DND-41 (cell line): ENCODE measurements around the gene MRPL9.
A peak's percentile ranks its signal among the peaks of the same experiment; 100 is the strongest.

Experiments
- ATAC-seq: fragments of 200-7000 bp; cut with Tn5 transposase; 3 replicates; pipeline ENCODE4 v1.9.1; 2021; ENCODE audit warnings: low read depth; ENCODE audit not compliant: insufficient read depth
- DNase-seq: peaks from one replicate; pipeline ENCODE4 v3.0.0-alpha.2; 2020
- H2AFZ ChIP-seq: 2 replicates; pipeline ENCODE4 v1.6.0; 2012; ENCODE audit warnings: low read depth, low read length
- H3K27ac ChIP-seq: 2 replicates; pipeline ENCODE4 v1.5.1; 2012; ENCODE audit warnings: low read length, inconsistent platforms
- H3K27me3 ChIP-seq: fragments of 200-600 bp; sonication (generic); 2 replicates; pipeline ENCODE4 v1.6.0; 2012; ENCODE audit warnings: low read length, mild to moderate bottlenecking, inconsistent platforms; ENCODE audit not compliant: insufficient read depth, poor library complexity
- H3K36me3 ChIP-seq: 2 replicates; pipeline ENCODE4 v1.5.1; 2012; ENCODE audit warnings: low read length, inconsistent platforms; ENCODE audit not compliant: insufficient read depth
- H3K4me1 ChIP-seq: 2 replicates; pipeline ENCODE4 v1.5.1; 2012; ENCODE audit warnings: mild to moderate bottlenecking, low read length; ENCODE audit not compliant: insufficient read depth
- H3K4me2 ChIP-seq: 2 replicates; pipeline ENCODE4 v1.6.0; 2012; ENCODE audit warnings: mild to moderate bottlenecking, moderate library complexity, low read length, inconsistent platforms; ENCODE audit not compliant: insufficient read depth
- H3K4me3 ChIP-seq, 2 experiments: fragments of 200-600 bp in 1 of 2; shearing (Covaris generic) in 1 of 2; 2 replicates each; pipeline ENCODE4 v1.5.1; 2012 to 2016; ENCODE audit warnings: inconsistent platforms in 2 of 2, low read length in 2 of 2, mild to moderate bottlenecking in 2 of 2, low read depth in 1 of 2, moderate library complexity in 1 of 2
- H3K79me2 ChIP-seq: 2 replicates; pipeline ENCODE4 v1.6.0; 2012; ENCODE audit warnings: low read length, inconsistent platforms; ENCODE audit not compliant: insufficient read depth
- H3K9ac ChIP-seq: 2 replicates; pipeline ENCODE4 v1.6.0; 2012; ENCODE audit warnings: low read depth, mild to moderate bottlenecking, inconsistent platforms, low read length, moderate library complexity
- H3K9me3 ChIP-seq: 2 replicates; pipeline ENCODE4 v1.5.1; 2012; ENCODE audit warnings: low read length, moderate library complexity, mild to moderate bottlenecking, inconsistent platforms; ENCODE audit not compliant: insufficient read depth, severe bottlenecking
- H4K20me1 ChIP-seq: 2 replicates; pipeline ENCODE4 v1.6.0; 2012; ENCODE audit warnings: low read length; ENCODE audit not compliant: insufficient read depth
- CTCF ChIP-seq: IDR thresholded peaks from 2 replicates; pipeline ENCODE4 v1.5.1; 2012; ENCODE audit warnings: borderline replicate concordance, low read length, moderate library complexity, mild to moderate bottlenecking; ENCODE audit not compliant: poor library complexity, severe bottlenecking; ENCODE audit errors: extremely low read depth
- EZH2 ChIP-seq: IDR thresholded peaks from 3 replicates; pipeline ENCODE4 v1.6.1; 2012; ENCODE audit warnings: borderline replicate concordance, low read depth, mild to moderate bottlenecking, moderate library complexity, low read length, inconsistent platforms; ENCODE audit not compliant: severe bottlenecking

The MRPL9 gene

GRCh38 chr1:151711951-151712350, 51.3 kb downstream of the MRPL9 start:
- Histone ChIP-seq H3K4me3 (no peak overlapping the region), H3K27me3 (peaks cover 11% of the 10 kb centered on the region), H3K4me2 (no peak overlapping the region), H3K9me3 (no peaks in the 10 kb centered on the region), H3K36me3 (no peaks in the 10 kb centered on the region), H3K9ac (no peak overlapping the region), H2AFZ (no peak overlapping the region), H3K79me2 (no peaks in the 10 kb centered on the region), H3K4me1 (no peaks in the 10 kb centered on the region), H3K27ac (no peak overlapping the region), H4K20me1 (0 out of 2 replicates have a peak, but pooled peaks cover 3% of the 10 kb centered on the region)
- TF ChIP-seq CTCF (no peak), EZH2 (no peak)
- no peak for DNase-seq
- ATAC-seq = no peak

- H3K9ac ChIP-seq = no peak overlapping the region
- H3K4me2 ChIP-seq = no peak overlapping the region
- H3K36me3 ChIP-seq = no peaks in the 10 kb centered on the region
- no peaks in the 10 kb centered on the region for H3K79me2 ChIP-seq
- TF ChIP-seq CTCF (no peak), EZH2 (no peak)
- no peaks in the 10 kb centered on the region for H3K4me1 ChIP-seq
- 0 out of 2 replicates have a peak, but pooled peaks cover 3% of the 10 kb centered on the region for H4K20me1 ChIP-seq
- no peak overlapping the region for H3K27ac ChIP-seq
- ATAC-seq (no peak), DNase-seq (no peak)
- peaks cover 11% of the 10 kb centered on the region for H3K27me3 ChIP-seq
- no peak overlapping the region for H3K4me3 ChIP-seq
- H2AFZ ChIP-seq = no peak overlapping the region
- H3K9me3 ChIP-seq = no peaks in the 10 kb centered on the region
Observed at GRCh38 chr1:151711044-151711800, 52.1 kb downstream of the MRPL9 start.

GRCh38 chr1:151710187-151710840, 53.0 kb downstream of the MRPL9 start:
- no peaks in the 10 kb centered on the region for H3K36me3 ChIP-seq
- H3K9ac ChIP-seq = no peak overlapping the region
- H3K4me1 ChIP-seq = no peaks in the 10 kb centered on the region
- H3K9me3 ChIP-seq = no peaks in the 10 kb centered on the region
- 0 out of 2 replicates have a peak, but pooled peaks cover 3% of the 10 kb centered on the region for H4K20me1 ChIP-seq
- no peak overlapping the region for H3K4me2 ChIP-seq
- peaks cover 11% of the 10 kb centered on the region for H3K27me3 ChIP-seq
- H2AFZ ChIP-seq = no peak overlapping the region
- H3K4me3 ChIP-seq = no peak overlapping the region
- DNase-seq (peak; percentile 20), ATAC-seq (no peak)
- H3K27ac ChIP-seq = no peak overlapping the region
- no peaks in the 10 kb centered on the region for H3K79me2 ChIP-seq
- no peak for TF ChIP-seq EZH2
- no peak for TF ChIP-seq CTCF
